Brain microvascular endothelial cell (primary cell): ENCODE data around the gene ADK.

Source experiments
- DNase-seq: peaks from one replicate; pipeline ENCODE4 v3.0.0-alpha.2; 2020
- H3K27ac ChIP-seq: fragments of 250-450 bp; sonication (Bioruptor Pico); 2 replicates; pipeline ENCODE4 v1.5.1; 2020; ENCODE audit warnings: mild to moderate bottlenecking, moderate library complexity
- H3K27me3 ChIP-seq: fragments of 250-450 bp; sonication (Bioruptor Pico); replicated peaks from 2 replicates; pipeline ENCODE4 v1.5.1; 2020; ENCODE audit warnings: mild to moderate bottlenecking
- H3K36me3 ChIP-seq: fragments of 250-450 bp; sonication (Bioruptor Pico); replicated peaks from 2 replicates; pipeline ENCODE4 v1.5.1; 2020; ENCODE audit warnings: mild to moderate bottlenecking
- H3K4me3 ChIP-seq: 2 replicates; pipeline ENCODE4 v1.5.1; 2011; ENCODE audit warnings: low read depth, mild to moderate bottlenecking, control low read depth, low read length, moderate library complexity
- in situ Hi-C: cut with HindIII; loops from 2 replicates; pipeline ENCODE4 v1.10.0; 2017; ENCODE audit warnings: low sequenced_read_pairs, low pct_ligation_motif_present
- TF ChIP-seq, protein P1 (sequence below): IDR thresholded peaks from 2 replicates; pipeline ENCODE4 v1.5.1; 2011; ENCODE audit warnings: low read depth, mild to moderate bottlenecking, moderate library complexity, low read length, control low read depth, inconsistent platforms; ENCODE audit errors: missing control alignments

ADK gene

DNA sequence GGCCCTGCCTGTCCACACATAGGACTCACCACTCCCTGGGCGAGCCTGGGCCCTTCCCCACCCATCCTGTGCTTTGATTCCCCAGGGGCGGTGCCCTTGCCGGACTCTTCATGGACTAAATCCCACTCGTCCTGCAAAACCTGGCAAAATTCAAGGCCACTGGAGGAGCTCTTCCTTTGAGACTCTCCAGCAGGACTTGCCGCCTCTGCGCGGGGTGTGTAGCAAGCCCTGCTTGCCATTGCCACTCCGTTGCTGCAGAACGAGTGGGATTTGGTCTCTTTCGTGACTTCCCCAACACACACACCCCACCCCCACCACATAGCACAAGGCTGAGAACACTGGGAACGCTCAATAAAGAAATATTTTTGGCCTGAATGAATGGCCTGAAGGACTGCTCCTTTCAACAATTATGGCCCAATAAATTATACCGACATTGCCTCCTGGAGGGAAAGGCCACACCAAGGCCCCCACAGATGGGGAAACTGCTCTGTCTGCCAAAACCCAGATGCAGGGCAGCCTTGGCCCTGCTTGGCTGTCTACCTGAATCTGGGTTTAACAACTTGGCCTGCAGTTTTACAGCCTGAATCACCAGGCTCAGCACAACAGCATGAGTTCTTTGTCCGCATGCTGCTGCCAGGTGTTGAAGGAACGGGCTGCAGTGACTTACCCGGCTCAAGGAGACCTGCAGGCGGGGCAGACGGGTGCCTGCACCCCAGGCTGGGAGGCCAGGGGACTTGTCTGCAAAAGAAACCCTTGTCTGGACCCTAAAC lies 602.6 kb downstream of the ADK start:
- Histone ChIP-seq H3K27ac (no peak overlapping the region), H3K27me3 (no peaks in the 10 kb centered on the region), H3K36me3 (no peaks in the 10 kb centered on the region), H3K4me3 (no peak overlapping the region)
- TF ChIP-seq, protein P1, sequence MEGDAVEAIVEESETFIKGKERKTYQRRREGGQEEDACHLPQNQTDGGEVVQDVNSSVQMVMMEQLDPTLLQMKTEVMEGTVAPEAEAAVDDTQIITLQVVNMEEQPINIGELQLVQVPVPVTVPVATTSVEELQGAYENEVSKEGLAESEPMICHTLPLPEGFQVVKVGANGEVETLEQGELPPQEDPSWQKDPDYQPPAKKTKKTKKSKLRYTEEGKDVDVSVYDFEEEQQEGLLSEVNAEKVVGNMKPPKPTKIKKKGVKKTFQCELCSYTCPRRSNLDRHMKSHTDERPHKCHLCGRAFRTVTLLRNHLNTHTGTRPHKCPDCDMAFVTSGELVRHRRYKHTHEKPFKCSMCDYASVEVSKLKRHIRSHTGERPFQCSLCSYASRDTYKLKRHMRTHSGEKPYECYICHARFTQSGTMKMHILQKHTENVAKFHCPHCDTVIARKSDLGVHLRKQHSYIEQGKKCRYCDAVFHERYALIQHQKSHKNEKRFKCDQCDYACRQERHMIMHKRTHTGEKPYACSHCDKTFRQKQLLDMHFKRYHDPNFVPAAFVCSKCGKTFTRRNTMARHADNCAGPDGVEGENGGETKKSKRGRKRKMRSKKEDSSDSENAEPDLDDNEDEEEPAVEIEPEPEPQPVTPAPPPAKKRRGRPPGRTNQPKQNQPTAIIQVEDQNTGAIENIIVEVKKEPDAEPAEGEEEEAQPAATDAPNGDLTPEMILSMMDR = no peak
- in situ Hi-C loops = no loop called here
- no peak for DNase-seq

DNA sequence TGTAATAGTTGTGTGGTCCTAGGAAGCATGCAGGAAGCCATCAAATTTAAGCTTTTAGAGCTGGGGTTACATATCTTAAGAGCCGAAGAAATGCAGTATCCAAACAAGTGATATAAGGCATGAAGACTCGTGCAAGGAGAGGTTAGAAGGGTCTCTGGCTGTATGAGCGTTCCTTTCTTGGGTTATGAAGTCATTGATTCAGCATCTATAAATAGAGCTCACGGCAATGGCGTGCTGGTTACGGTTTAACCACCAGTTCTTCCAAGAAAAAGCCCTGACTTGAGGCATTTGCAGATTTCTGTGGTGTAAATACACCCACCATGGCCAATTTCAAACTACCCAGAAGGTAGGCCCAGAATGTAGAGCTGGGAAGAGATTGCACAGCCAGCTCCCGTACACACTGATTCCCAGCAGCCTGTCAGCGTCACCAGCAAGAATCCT lies 603.4 kb downstream of the ADK start:
- TF ChIP-seq, protein P1 = no peak
- no peak for DNase-seq
- in situ Hi-C loops = no loop called here
- no peak overlapping the region for H3K27ac ChIP-seq
- H3K27me3 ChIP-seq = no peaks in the 10 kb centered on the region
- no peaks in the 10 kb centered on the region for H3K36me3 ChIP-seq
- no peak overlapping the region for H3K4me3 ChIP-seq

DNA sequence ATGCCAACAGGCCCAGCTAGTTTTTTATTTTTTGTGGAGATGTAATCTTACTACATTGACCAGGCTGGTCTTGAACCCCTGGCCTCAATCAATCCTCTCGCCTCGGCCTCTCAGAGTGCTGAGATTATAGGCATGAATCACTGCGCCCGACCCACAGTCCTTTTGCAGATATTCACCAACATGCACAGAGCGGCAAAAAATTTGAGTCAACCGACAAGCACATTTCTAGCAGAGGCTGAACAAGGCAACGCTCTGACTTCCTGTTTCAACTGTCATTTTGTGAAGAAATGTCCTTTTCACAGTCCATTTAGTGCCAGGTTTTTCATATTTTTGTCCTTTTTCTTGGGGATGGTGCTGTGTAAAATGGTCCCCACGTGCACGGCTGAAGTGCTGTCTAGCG lies 604.3 kb downstream of the ADK start:
- H3K27me3 ChIP-seq = no peaks in the 10 kb centered on the region
- no peaks in the 10 kb centered on the region for H3K36me3 ChIP-seq
- H3K27ac ChIP-seq = no peak overlapping the region
- in situ Hi-C loops = no loop called here
- H3K4me3 ChIP-seq = no peak overlapping the region
- TF ChIP-seq, protein P1 = no peak
- no peak for DNase-seq
